DMS53 treated with DMSO at 0.1 percent for 48 hours (cell line): ENCODE data around the gene ASPSCR1.

Experiments
- DNase-seq: peaks from one replicate; lab custom pipeline; 2025; ENCODE audit not compliant: unreplicated experiment; lab: John Stamatoyannopoulos, UW

ASPSCR1 gene

GRCh38 chr17:82054351-82055022 is 77.1 kb downstream of the ASPSCR1 start:
- DNase-seq: no peak

DNA sequence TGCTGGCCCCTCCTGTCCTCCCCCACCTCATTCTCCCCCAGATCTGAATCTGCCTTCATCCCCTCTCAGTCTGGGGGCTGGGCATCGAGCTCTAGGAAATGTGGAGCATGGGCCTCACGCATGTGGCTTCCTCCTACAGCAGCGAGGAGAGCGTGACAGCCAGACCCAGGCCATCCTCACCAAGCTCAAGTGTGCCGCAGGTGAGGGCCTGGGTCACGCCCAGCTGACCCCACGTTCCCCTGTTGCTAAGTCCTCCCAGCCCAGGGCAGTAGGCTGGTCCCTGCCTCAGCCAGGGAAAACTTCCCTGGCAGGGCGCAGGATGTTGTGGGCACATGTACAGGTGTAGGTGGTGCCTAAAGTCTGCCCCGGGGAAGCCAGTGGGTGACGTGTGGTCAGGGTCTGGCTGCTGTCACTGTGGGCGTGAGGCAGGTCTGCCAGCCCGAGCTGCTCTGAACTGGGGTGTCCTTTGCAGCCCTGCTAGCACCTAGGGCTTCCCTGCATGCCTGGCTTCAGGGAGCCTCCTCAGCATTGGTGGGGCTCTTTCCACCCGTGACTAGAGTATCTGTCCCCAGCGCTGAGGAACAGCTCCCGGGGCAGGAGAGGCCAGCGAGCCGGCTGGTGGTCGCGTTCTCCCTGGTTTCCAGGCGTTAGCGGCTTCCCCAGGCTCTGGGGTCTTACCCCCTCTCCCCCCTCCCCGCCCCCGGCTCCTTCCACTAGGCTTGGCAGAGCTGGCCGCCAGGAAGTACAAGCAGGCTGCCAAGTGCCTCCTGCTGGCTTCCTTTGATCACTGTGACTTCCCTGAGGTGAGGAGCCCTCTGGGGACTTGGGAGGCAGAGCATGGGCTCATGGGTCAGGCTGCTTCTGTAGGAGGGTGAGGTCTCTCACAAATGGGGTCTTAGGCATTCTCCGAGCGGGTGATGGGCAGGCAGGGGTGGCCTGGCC is 77.9 kb downstream of the ASPSCR1 start:
- DNase-seq: no peak

- DNase-seq: no peak
Observed at GRCh38 chr17:82055965-82056728, 78.7 kb downstream of the ASPSCR1 start.

- DNase-seq: no peak
Observed at GRCh38 chr17:82056729-82057621, 79.5 kb downstream of the ASPSCR1 start.

DNA sequence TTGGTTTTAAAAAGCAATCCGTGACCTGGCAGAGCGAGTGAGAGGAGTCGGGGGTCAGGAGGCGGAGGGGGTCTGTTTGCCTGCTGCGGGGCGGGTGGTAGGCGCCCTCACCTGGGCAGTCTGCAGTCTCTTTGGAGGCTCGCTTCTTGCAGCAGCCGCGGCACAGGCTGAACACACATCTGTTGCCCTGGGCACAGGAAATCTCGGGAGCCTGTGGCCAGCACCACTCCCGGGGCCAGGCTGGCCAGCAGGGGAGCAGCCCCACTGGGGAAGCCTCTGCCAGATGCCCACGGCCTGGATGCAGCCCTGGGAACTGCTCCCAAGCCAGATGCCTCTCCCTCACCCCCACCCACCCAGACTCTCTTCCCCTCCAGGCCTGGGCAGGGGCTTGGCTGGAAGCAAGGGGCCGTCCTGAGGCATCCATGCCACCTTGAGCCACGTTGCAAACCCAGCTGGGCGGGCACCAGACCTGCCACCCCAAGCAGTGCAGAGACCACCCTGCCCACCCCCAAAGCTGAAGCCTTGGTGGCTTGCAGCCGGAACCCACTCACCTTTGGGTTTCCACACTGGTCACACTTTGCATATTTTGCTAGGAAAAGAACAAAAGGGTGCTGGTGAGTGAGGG is 80.9 kb downstream of the ASPSCR1 start:
- DNase-seq: no peak

- DNase-seq: no peak
Observed at GRCh38 chr17:82058855-82059249, 81.4 kb downstream of the ASPSCR1 start.

DNA sequence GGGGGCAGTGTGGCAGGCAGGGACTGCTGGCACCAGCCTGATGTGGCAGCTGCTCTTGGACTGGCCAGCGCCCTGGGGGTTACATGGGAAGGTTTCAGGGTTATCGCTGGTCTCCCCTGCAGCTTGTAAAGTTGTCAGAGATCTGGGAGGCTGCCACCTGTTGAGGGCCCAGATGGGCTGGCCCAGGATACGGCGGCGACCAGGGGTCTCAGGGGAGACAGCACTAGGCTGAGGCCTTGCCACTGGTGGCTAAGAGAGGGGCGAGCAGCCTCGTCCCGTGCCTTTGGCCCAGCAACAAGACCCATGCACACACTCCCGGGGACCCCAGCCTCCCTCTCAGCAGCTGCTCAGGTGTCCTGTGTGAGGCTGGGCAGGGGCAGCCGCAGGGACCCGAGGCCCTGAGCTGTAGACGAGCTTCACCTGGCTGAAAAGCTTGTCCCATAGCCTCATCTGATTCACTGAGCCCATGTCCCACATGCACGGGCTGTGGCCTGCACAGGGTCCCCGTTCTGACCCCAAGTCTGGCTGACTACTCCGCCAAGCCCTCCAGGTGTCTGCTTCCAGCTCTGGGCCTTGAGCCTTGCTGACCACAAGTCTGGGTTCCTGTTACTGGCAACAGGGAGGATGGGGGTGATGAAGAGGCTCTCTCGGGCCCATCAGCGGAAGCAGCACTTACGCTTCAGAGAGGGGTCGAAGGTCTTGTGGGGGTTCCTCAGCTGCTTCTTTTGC is 82.0 kb downstream of the ASPSCR1 start:
- no peak for DNase-seq

DNA sequence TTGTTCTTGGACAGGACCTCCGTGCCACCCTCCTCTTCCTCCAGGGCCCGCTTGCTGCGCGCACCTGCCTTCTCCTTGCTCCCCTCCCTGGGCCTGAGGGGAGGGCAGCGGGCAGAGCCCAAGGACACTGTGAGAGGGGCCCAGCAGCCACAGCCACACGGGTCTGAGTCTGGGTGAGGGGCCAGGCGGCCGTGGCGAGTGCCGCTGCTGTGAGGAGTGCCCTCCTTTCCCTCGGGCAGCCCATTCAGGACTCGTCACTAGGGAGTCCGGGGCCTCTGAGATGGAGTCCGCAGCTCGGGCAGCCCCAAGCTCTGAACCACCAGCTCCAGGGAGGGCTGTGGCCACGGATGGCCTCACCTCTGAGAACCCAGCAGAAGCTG is 82.6 kb downstream of the ASPSCR1 start:
- no peak for DNase-seq

DNA sequence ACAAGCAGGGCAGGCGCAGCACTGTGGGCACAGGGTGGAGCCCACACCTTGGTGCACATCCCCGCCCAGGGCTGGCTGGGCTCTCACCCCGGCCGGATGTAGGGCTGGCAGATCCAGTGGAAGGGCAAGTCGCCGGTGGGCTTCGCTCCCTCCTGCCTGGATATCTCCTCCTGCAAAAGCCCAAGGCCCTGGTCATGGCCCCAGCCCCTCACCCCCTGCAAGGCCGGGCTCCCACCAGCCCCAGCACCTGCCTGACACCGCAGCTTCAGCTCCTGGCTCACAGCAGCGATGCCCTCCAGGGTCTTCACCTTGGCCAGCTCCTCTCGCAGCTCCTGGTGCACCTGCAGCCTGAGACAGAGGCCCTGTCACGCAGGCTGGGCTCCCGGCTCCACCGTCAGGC is 83.2 kb downstream of the ASPSCR1 start:
- DNase-seq: no peak

DNA sequence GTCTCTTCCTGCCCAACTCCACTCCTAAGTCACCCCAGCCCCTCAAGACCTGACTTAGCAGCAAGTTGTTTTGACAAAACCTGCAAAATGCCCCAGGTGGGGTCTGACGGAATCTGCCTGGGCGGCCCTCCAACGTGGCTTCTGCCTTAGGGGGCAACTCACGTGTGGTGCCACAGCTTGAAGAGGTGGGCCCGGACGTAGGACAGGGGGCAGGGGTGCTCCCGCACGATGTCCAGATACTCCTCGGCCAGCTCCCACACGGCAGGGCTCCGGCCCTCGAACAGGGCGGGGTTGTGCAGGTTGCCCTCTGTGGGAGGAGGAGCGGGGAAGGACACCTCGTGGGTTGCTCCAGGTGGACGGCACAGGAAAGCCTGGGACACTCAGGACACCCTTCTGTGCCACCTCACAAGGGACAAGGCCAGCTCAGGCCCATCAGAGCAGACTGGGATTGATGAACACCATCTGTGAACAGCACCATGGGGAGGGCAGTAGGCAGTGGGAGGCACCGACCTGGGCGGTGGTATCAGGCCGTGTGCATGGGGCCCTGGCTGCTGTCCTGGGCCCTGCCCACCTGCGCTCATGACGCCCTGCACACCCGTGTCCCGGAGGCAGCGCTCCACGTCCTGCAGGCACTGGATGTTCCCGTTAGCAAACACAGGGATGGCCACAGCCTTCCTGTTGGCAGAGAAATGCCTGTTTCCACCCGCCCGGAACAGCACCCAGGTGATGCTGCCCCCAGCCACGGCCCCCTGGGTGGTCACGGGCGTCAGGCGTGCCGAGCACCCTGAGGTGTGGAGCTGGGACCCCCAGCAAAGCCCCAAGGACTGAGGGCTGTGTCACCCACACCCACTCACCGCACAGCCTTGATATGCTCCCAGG is 83.9 kb downstream of the ASPSCR1 start:
- DNase-seq: no peak

DNA sequence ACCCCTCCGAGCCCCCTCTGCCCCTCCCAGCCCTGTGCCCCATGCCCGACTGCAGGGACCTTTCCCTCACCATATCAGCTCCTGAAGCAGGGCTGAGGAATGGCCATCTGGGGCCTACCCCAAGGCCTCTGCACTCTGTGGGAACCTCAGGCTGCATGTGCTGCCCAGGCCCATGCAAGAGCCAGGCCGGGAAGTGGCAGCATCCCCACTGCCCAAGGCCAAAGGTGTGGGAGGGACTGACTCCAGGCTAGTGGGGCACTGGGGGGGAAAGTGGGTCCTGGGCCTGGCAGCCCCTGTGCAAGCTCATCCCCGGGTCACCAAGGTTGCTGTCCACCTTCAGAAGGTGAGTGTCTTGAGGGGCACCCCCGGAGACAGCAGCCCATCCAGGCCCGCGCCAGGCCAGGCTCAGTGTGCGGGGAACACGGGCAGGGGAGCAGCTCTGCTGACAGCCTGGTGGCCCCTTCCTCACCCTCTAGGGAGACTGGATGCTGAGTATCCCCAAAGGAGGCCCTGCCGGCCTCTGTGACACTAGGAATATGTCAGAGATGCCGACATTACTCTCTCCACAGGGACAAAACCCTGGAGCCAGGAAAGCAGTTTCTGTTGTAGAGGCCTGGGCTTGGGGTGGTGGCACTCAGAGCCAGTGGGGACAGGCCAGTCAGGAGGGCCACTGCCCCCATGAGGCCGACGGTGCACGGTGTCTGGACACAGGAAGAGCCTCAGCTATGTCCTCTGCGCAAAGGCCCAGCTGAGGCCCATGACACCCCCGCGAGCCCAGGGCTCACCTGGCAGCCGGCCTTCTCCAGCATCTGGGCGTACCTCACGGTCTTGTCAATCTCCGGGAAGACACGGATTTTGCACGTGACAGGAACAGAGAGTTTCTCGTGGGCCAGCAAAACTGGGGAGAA is 84.9 kb downstream of the ASPSCR1 start:
- no peak for DNase-seq

DNA sequence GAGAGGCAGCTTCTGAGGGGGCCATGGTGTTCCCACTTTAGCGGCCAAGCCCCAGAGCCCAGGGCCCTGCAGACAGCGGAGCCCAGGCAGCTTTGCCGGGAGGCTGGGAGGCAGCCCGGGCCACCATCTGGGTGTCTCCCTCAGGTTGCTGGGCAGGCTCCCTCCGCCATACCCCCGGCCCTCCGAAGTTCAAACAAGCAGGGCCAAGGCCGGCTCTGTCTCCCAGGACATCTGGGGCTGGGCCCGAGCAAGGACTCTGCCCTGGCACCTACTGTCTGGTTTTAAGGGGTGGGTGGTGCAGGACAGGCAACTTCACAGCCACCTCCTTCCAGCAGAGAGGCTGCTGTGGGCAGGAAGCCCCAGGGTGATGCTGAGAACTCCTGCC is 85.5 kb downstream of the ASPSCR1 start:
- no peak for DNase-seq

DNA sequence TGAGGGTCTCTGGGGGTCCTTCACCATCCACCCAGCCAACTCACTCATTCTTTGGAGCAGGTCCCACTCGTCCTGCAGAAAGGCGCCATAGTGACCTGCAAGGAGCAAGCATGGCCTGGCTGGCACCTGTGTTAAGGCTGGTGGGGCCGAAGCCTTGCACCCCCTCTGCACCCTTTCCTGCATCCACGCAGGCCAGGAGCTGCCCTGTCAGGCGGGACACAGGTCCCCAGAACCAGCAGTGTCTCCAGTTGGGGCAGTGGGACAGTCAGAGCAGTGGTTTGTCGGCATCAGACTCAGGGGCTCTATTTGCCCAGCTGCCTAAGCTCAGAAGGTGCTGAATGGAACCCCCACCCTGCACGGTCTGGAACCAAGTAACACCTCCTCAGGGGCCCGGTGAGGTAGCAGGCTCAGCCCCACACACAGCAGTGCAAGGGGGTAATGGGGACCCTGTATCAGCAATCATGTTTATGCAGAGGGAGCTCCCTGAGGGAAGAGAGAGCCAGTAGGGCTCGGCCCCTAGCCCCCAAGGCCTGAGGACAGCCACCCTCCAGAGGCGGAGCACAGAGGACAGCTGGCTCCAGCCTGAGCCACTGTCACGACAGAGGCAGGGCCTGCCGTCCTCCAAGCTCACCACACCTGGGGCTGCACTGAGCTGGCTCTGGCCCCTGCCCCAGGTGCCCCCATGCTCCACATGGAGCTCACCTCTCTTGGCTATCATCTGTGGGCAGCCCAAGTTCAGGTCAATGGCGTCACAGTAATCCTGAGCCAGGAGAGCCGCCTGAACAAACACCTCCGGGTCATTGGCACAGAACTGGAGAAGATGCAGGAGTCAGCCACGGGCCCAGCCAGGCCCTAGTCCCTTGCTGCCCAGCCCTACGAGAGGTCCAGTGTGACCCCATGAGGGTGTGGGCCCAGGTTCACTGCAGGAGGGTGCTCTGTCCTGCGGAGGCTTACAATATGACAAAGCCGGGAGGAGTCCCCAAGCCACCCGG is 86.3 kb downstream of the ASPSCR1 start:
- DNase-seq: no peak

DNA sequence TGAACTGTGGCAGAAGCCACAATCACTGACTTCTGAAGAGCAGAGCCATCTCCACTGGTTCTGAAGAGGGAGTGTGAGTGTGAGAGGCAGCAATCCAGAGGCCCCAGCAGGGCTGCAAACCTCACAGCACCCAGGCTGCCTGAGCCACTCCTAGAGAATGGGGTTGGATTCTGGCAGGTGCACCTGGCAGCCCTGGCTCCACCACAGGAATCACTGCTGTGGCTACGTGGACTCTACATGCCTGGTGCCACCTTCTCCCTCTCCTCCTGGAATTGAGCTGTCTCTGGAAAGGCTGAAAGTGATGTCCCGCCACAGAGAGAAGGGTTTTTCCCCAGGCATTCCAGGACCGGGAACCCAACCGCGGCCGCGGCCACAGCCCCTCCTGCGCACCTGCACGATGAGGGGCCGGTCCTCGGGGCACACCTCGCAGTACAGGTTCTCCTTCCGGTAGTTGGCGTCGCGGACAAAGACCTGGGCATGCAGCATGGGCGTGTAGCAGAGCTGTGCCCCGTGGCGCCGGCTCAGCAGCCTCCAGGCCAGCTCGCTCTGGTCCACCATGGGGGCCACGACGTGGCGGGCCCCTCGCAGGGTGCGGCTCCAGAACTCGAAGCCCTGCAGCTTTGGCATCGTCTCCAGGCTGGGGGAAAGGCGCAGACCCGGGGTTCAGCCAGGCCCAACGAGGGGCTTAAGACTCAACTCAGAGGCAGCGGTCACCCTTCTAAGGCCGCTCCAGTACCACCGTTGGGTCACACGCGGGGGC is 87.2 kb downstream of the ASPSCR1 start:
- DNase-seq: peak; percentile 42

- no peak for DNase-seq
Observed at GRCh38 chr17:82065193-82065637, 87.8 kb downstream of the ASPSCR1 start.
